NCI-H1105 (cell line): ENCODE data around the gene BICD1.

Source experiments
- DNase-seq: peaks from one replicate; lab custom pipeline; 2025; lab: John Stamatoyannopoulos, UW

Gene BICD1

GRCh38 chr12:32402946-32403345 is 296.3 kb downstream of the BICD1 start:
- DNase-seq: no peak

GRCh38 chr12:32407795-32408194 is 301.1 kb downstream of the BICD1 start:
- DNase-seq: no peak

- DNase-seq: no peak
Measured at GRCh38 chr12:32413412-32413811, 306.8 kb downstream of the BICD1 start.

DNA sequence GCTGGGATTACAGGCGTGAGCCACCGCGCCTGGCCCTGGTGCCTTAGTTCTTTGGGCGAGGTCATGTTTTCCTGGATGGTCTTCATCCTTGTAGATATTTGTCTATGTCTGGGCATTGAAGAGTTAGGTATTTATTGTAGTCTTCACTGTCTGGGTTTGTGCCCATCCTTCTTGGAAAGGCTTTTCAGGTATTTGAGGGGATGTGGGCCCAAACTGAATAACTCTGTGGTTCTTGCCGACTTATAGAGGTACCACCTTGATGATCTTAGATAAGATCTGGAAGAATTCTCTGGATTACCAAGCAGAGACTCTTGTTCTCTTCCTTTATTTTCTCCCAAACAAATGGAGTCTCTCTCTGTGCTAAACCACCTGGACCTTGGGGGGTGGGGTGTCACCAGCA is 311.6 kb downstream of the BICD1 start:
- DNase-seq: no peak

DNA sequence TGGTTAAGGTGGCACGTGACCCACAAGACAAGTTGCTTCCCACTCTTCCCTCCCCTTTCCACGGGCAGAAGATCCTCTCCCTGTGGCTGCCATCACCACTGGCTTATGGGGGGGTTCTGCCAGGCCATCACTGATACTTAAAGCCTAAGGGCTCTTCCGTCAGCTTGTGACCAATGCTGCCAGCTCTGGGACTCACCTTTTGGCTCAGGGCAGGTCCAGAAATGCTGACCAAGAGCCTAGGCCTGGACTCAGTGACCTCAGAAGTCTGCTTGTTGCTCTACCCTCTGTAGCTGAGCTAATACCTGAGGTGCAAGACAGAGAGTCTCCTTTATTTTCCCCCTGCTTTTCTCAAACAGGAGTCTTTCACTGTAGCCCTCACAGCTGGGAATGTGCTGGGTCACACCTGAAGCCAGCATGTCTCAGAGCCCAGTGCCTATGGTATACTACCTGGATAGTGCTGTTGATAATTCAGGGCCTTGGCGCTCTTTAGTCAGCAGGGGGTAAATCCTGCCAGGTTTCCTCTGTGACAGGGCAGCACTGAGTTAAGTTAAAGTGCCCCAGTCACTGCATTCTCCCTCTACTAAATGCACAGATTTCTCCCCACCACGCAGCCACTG is 312.4 kb downstream of the BICD1 start:
- DNase-seq: no peak

DNA sequence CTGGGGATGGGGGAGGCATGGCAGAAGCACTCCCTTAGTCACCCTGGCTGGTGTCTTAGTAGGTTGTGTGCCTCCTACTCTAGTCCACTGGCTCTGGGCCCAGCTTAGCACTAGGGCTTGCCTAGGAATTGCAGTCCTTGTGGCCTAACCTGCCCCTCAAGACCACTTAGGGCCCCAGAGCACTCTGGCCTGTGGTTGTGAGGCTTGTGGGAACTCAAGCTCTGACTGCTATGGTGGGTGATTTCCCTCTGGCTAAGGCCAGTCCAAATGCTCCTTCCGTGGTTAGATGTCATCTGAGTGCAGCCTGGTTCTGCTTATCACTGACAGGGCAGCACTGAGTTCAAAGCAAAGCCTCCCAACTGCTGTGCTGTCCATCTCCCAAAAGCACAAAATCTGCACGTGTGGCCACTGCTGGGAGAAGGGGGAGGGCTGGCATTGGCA is 312.9 kb downstream of the BICD1 start:
- DNase-seq: no peak

GRCh38 chr12:32420356-32420755 is 313.7 kb downstream of the BICD1 start:
- DNase-seq: no peak

- DNase-seq: no peak
Measured at GRCh38 chr12:32423559-32423958, 316.9 kb downstream of the BICD1 start.

DNA sequence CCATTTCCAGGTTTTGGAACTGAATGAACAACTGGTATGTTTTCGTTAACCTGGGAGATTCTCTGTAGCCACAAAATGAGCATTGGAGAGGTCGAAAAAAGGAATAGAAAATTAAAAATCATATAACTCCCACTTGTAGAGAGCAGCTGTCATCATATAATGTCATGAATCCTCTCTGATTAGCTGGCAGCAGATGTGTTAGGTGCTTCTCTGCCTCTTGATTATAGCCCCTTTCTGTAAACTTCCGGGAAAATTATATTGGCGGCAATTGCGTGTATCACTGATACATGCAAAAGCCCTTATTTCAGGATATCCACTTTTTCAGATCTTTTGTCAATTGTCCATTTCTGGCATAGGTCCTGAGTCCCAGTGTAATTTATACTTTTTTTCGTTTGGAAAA is 324.4 kb downstream of the BICD1 start:
- DNase-seq: peak; percentile 52
